Skeletal muscle satellite cell (primary cell): Measurements from ENCODE around the gene ARRDC2.

Experiments used
- H3K27me3 ChIP-seq: 2 replicates; pipeline ENCODE4 v1.7.0; 2013; ENCODE audit warnings: low read length; ENCODE audit not compliant: control insufficient read depth, insufficient read depth
- H3K36me3 ChIP-seq: 2 replicates; pipeline ENCODE4 v1.7.0; 2013; ENCODE audit warnings: mild to moderate bottlenecking, control low read depth, low read length; ENCODE audit not compliant: insufficient read depth
- H3K4me1 ChIP-seq: 2 replicates; pipeline ENCODE4 v1.7.0; 2013; ENCODE audit warnings: low read length; ENCODE audit not compliant: control insufficient read depth, insufficient read depth
- H3K4me2 ChIP-seq: 2 replicates; pipeline ENCODE4 v1.7.0; 2013; ENCODE audit warnings: mild to moderate bottlenecking, low read length
- H3K4me3 ChIP-seq: 2 replicates; pipeline ENCODE4 v1.7.0; 2013; ENCODE audit warnings: low read length
- H3K9ac ChIP-seq: 2 replicates; pipeline ENCODE4 v1.7.0; 2013; ENCODE audit warnings: mild to moderate bottlenecking, low read depth, low read length, moderate library complexity
- H3K9me3 ChIP-seq: replicated peaks from 2 replicates; pipeline ENCODE4 v1.7.0; 2013; ENCODE audit warnings: mild to moderate bottlenecking, control low read depth, low read length

The ARRDC2 gene

GRCh38 chr19:18008814-18009213 is 844 bp downstream of the ARRDC2 start:
- no peaks in the 10 kb centered on the region for H3K9me3 ChIP-seq
- H3K4me1 ChIP-seq, result peaks cover 55% of the 10 kb centered on the region
- peak overlapping the region; percentile 87 for H3K4me3 ChIP-seq
- H3K36me3 ChIP-seq, result peaks cover 50% of the 10 kb centered on the region
- peak overlapping the region; percentile 57 for H3K9ac ChIP-seq
- peak overlapping the region; percentile 87 for H3K4me2 ChIP-seq
- H3K27me3 ChIP-seq, result no peaks in the 10 kb centered on the region

GRCh38 chr19:18009412-18010066 is 1.6 kb downstream of the ARRDC2 start:
- Histone ChIP-seq H3K27me3 (no peaks in the 10 kb centered on the region), H3K4me2 (peak overlapping the region; percentile 87), H3K4me1 (peaks cover 61% of the 10 kb centered on the region), H3K9me3 (no peaks in the 10 kb centered on the region), H3K9ac (peak overlapping the region; percentile 57), H3K4me3 (peak overlapping the region; percentile 87), H3K36me3 (peaks cover 54% of the 10 kb centered on the region)

DNA sequence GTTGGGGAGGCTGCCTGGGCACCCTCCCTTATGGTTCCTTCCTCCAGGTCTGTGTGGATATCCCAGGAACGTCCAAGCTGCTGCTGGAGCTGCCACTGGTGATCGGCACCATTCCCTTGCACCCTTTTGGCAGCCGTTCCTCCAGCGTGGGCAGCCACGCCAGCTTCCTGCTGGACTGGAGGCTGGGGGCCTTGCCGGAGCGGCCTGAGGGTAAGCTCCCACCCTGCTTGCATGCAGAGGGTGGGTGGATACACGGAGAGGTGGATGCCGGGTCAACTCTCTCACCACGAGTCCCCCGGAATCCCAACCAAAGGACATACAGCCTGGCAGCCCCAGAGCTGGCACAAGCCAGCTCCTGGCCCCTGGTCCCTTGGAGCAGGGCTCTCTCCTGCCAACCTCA is 2.2 kb downstream of the ARRDC2 start:
- Histone ChIP-seq H3K9me3 (no peaks in the 10 kb centered on the region), H3K36me3 (peaks cover 58% of the 10 kb centered on the region), H3K9ac (no peak overlapping the region), H3K27me3 (no peaks in the 10 kb centered on the region), H3K4me2 (peak overlapping the region; percentile 87), H3K4me1 (peaks cover 63% of the 10 kb centered on the region), H3K4me3 (peak overlapping the region; percentile 87)

DNA sequence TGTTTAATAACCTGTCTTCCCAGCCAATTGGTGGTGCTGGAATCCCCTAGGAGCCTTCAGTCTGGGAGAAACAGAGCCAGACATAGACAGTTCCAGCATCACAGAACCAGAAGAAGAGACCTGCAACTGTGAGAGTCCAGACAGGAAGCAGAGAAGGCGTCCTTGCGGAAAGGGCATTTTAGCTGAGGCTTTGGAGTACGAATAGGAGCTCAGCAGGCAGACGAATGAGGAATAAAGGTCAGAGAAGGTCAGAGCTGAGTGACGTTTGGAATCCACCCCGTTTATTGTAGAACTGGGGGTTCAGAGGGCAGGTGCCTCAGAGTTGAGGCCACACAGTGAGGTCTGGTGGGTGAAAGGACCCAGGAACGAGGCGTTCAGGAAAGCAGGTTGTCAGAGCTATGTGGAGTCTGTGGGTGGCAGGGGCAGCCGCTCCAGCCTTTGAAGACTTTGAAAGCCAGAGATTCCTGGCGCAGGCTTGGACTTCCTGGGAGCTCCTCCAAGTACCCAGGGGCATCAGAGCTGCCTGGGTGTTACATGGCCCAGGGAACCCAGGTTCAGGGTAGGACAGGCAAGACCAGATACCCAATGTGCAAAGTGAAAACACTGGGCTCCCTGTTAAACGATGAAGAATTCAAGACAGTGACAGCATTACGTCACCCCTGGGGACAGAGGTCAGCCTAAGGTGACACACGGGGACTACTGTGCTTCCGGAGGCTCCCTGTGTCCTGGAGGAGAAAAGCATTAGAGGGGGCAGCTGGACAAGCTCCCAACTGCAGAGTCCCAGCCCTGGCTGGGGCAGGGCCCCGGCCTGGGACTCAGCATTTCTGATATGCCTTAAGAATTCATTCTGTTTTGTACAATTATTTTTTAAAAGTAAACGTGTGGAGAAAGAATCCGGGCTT is 5.5 kb downstream of the ARRDC2 start:
- Histone ChIP-seq H3K36me3 (peaks cover 60% of the 10 kb centered on the region), H3K4me3 (no peak overlapping the region), H3K4me2 (peak overlapping the region; percentile 4), H3K4me1 (peaks cover 65% of the 10 kb centered on the region), H3K27me3 (no peaks in the 10 kb centered on the region), H3K9ac (peak overlapping the region; percentile 22), H3K9me3 (no peaks in the 10 kb centered on the region)

GRCh38 chr19:18014197-18014596 is 6.2 kb downstream of the ARRDC2 start:
- H3K9ac ChIP-seq, result no peak overlapping the region
- no peaks in the 10 kb centered on the region for H3K9me3 ChIP-seq
- H3K27me3 ChIP-seq, result no peaks in the 10 kb centered on the region
- H3K4me1 ChIP-seq, result peaks cover 62% of the 10 kb centered on the region
- H3K36me3 ChIP-seq, result peaks cover 53% of the 10 kb centered on the region
- H3K4me3 ChIP-seq, result no peak overlapping the region
- H3K4me2 ChIP-seq, result peak overlapping the region; percentile 4

GRCh38 chr19:18016209-18016910 is 8.4 kb downstream of the ARRDC2 start:
- Histone ChIP-seq H3K4me2 (no peak overlapping the region), H3K27me3 (no peaks in the 10 kb centered on the region), H3K9me3 (no peaks in the 10 kb centered on the region), H3K9ac (no peak overlapping the region), H3K36me3 (peaks cover 34% of the 10 kb centered on the region), H3K4me3 (no peak overlapping the region), H3K4me1 (peaks cover 68% of the 10 kb centered on the region)

- Histone ChIP-seq H3K36me3 (peaks cover 28% of the 10 kb centered on the region), H3K4me2 (peak overlapping the region; percentile 57), H3K4me3 (no peak overlapping the region), H3K9me3 (no peaks in the 10 kb centered on the region), H3K9ac (peak overlapping the region; percentile 48), H3K4me1 (peaks cover 78% of the 10 kb centered on the region), H3K27me3 (no peaks in the 10 kb centered on the region)
These were observed 9.5 kb downstream of the ARRDC2 start for GRCh38 chr19:18017275-18018083.

DNA sequence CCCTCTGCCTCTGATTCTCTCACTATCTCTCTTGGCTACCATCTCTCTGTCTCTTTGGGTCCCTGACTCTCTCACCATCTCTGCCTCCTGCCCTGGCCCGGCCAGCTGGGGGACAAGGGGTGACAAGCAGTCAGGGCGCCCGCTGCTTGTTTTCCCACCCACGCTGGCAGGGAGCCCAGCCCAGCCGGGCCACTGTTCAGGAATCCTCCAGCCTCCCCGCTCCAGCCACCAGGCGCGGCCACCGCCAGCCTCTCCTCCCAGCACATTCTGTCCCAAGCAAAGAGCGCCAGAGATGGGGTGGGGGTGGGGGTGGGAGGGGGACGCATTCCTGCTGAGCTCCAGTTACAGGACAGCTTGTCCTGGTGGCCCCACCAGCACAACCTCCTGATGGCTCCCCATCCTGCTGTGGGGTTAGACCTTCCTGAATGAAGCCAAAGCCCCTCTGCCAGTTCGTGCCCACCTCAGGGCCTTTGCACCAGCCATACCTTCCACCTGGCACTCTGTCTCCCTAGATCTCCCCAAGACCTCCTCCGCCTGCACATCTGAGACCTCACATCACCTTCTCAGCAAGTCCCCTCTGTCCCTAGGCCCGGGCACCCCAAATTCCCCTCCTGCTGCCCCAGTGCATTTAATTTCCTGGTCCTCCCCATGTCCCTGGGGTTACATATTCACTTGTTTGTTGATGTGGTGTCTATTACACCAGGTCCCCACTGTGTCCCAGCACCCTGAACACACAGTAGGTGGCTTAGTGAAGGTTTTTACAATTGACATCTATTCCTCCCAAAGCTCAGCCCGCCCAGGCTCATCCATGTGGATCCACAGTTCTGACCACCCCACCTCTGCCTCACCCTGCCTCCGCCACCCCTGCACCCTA is 12.5 kb downstream of the ARRDC2 start:
- Histone ChIP-seq H3K4me1 (peaks cover 66% of the 10 kb centered on the region), H3K4me3 (no peak overlapping the region)

GRCh38 chr19:18021121-18021755 is 13.3 kb downstream of the ARRDC2 start:
- H3K4me2 ChIP-seq, result peak overlapping the region; percentile 73
- peak overlapping the region; percentile 72 for H3K9ac ChIP-seq
- no peaks in the 10 kb centered on the region for H3K9me3 ChIP-seq
- H3K27me3 ChIP-seq, result no peaks in the 10 kb centered on the region
- H3K4me1 ChIP-seq, result peaks cover 62% of the 10 kb centered on the region
- no peaks in the 10 kb centered on the region for H3K36me3 ChIP-seq
- peak overlapping the region; percentile 25 for H3K4me3 ChIP-seq

More for the DNA sequence above, 12.5 kb downstream of the ARRDC2 start:
- Histone ChIP-seq H3K9ac (peak overlapping the region; percentile 72), H3K4me2 (peak overlapping the region; percentile 73), H3K9me3 (no peaks in the 10 kb centered on the region), H3K27me3 (no peaks in the 10 kb centered on the region), H3K36me3 (peaks cover 4% of the 10 kb centered on the region)
